ENCODE data around the gene P2RY6. TPM values are rescaled to one million over a fixed set of nuclear protein-coding genes. Genes with fewer than 3 reads are reported as not detected.

The P2RY6 gene
- total RNA-seq, 1 donor from 2014 or later: not detected

DNA sequence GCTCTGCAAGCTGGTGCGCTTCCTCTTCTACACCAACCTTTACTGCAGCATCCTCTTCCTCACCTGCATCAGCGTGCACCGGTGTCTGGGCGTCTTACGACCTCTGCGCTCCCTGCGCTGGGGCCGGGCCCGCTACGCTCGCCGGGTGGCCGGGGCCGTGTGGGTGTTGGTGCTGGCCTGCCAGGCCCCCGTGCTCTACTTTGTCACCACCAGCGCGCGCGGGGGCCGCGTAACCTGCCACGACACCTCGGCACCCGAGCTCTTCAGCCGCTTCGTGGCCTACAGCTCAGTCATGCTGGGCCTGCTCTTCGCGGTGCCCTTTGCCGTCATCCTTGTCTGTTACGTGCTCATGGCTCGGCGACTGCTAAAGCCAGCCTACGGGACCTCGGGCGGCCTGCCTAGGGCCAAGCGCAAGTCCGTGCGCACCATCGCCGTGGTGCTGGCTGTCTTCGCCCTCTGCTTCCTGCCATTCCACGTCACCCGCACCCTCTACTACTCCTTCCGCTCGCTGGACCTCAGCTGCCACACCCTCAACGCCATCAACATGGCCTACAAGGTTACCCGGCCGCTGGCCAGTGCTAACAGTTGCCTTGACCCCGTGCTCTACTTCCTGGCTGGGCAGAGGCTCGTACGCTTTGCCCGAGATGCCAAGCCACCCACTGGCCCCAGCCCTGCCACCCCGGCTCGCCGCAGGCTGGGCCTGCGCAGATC is 37.5 kb upstream of the P2RY6 start:
- no peaks in the 10 kb centered on the region for H3K27me3 Mint-ChIP-seq (ENCODE audit: unreplicated experiment)

DNA sequence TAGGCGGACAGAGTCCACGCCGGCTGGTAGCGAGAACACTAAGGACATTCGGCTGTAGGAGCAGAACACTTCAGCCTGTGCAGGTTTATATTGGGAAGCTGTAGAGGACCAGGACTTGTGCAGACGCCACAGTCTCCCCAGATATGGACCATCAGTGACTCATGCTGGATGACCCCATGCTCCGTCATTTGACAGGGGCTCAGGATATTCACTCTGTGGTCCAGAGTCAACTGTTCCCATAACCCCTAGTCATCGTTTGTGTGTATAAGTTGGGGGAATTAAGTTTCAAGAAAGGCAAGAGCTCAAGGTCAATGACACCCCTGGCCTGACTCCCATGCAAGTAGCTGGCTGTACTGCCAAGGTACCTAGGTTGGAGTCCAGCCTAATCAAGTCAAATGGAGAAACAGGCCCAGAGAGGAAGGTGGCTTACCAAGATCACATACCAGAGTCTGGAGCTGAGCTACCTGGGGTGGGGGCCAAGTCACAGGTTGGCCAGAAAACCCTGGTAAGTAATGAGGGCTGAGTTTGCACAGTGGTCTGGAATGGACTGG is 36.8 kb upstream of the P2RY6 start:
- Mint-ChIP-seq H3K9me3 (ENCODE audit: unreplicated experiment) (no peaks in the 10 kb centered on the region), H3K4me1 (ENCODE audit: unreplicated experiment) (peaks cover 4% of the 10 kb centered on the region), H3K4me3 (ENCODE audit: unreplicated experiment) (no peak overlapping the region), H3K27ac (ENCODE audit: unreplicated experiment) (no peak overlapping the region), H3K36me3 (ENCODE audit: unreplicated experiment) (no peaks in the 10 kb centered on the region), H3K27me3 (ENCODE audit: unreplicated experiment) (no peaks in the 10 kb centered on the region)
- no peak for DNase-seq (ENCODE audit: extremely low spot score, unreplicated experiment)
- TF ChIP-seq, protein P1, sequence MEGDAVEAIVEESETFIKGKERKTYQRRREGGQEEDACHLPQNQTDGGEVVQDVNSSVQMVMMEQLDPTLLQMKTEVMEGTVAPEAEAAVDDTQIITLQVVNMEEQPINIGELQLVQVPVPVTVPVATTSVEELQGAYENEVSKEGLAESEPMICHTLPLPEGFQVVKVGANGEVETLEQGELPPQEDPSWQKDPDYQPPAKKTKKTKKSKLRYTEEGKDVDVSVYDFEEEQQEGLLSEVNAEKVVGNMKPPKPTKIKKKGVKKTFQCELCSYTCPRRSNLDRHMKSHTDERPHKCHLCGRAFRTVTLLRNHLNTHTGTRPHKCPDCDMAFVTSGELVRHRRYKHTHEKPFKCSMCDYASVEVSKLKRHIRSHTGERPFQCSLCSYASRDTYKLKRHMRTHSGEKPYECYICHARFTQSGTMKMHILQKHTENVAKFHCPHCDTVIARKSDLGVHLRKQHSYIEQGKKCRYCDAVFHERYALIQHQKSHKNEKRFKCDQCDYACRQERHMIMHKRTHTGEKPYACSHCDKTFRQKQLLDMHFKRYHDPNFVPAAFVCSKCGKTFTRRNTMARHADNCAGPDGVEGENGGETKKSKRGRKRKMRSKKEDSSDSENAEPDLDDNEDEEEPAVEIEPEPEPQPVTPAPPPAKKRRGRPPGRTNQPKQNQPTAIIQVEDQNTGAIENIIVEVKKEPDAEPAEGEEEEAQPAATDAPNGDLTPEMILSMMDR (IDR thresholded peaks at IDR 0.05): no peak

More for the DNA sequence above, 37.5 kb upstream of the P2RY6 start:
- Mint-ChIP-seq H3K36me3 (ENCODE audit: unreplicated experiment) (no peaks in the 10 kb centered on the region), H3K4me1 (ENCODE audit: unreplicated experiment) (no peaks in the 10 kb centered on the region), H3K27ac (ENCODE audit: unreplicated experiment) (no peak overlapping the region), H3K4me3 (ENCODE audit: unreplicated experiment) (no peak overlapping the region), H3K9me3 (ENCODE audit: unreplicated experiment) (no peaks in the 10 kb centered on the region)
- TF ChIP-seq, protein P1 (IDR thresholded peaks at IDR 0.05): no peak
- no peak for DNase-seq (ENCODE audit: extremely low spot score, unreplicated experiment)

DNA sequence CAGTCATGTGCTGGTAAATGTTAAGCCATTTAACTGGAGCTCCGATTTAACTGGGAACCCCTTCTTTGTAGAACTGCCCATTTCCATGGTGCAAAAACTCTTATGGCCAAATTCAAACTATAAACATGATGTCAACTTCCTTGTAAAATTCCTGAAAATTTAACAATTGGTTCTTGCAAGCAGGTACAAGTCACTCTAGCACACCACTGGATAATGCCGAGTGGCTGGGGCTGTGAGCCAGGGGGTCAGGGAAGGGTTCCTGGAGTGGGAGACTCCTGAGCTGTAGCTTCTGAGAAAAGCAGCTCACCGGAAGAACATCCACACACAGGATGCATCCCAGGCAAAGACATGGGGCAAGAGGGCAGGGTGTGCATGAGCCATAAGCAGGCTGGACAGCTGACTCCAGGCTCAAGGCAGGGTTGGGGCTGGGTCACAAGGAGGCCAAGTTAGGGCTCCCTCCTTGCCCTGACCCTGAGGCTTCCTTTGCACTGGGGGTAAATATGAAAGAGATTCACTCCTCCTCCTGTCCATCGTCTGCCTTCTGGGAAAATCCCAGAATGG is 35.9 kb upstream of the P2RY6 start:
- no peak for DNase-seq (ENCODE audit: extremely low spot score, unreplicated experiment)
- Mint-ChIP-seq H3K9me3 (ENCODE audit: unreplicated experiment) (no peaks in the 10 kb centered on the region), H3K4me1 (ENCODE audit: unreplicated experiment) (peaks cover 5% of the 10 kb centered on the region), H3K27ac (ENCODE audit: unreplicated experiment) (no peak overlapping the region), H3K4me3 (ENCODE audit: unreplicated experiment) (no peak overlapping the region), H3K36me3 (ENCODE audit: unreplicated experiment) (no peaks in the 10 kb centered on the region), H3K27me3 (ENCODE audit: unreplicated experiment) (no peaks in the 10 kb centered on the region)
- TF ChIP-seq, protein P1 (IDR thresholded peaks at IDR 0.05): no peak

DNA sequence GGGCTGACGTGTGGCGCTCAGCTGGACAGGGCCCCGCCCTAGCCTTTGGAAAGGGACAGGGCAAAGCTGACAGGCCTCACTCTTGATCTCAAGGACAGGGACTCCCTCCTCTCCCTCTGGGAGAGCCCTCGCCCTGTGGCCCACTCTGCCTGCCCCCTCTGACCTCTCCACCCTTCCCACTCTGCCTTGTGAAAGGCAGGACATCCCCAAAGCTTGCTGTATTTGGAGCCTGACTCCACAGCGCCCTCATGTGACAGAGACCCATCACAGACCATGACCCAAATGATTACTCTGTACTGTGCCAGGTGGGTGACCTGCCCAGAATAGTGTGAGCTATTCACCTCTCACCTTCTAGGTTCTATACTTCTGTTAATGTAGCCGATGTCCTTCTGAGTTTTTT is 35.3 kb upstream of the P2RY6 start:
- no peak overlapping the region for H3K27ac Mint-ChIP-seq (ENCODE audit: unreplicated experiment)
- H3K9me3 Mint-ChIP-seq (ENCODE audit: unreplicated experiment): no peaks in the 10 kb centered on the region
- H3K4me3 Mint-ChIP-seq (ENCODE audit: unreplicated experiment): no peak overlapping the region
- peaks cover 5% of the 10 kb centered on the region for H3K4me1 Mint-ChIP-seq (ENCODE audit: unreplicated experiment)
- no peaks in the 10 kb centered on the region for H3K27me3 Mint-ChIP-seq (ENCODE audit: unreplicated experiment)
- TF ChIP-seq, protein P1 (IDR thresholded peaks at IDR 0.05): peak; percentile 49
- no peaks in the 10 kb centered on the region for H3K36me3 Mint-ChIP-seq (ENCODE audit: unreplicated experiment)
- no peak for DNase-seq (ENCODE audit: extremely low spot score, unreplicated experiment)

Data from osteocyte (in vitro differentiated cells).